Measurements from ENCODE around the gene TMEM214.

GRCh38 chr2:27003857-27004256 is 28.9 kb upstream of the TMEM214 start:
- TF ChIP-seq CTCF (IDR thresholded peaks at IDR 0.05; ENCODE audit: poor library complexity) = no peak
- TF ChIP-seq EZH2 (IDR thresholded peaks at IDR 0.05; ENCODE audit: borderline replicate concordance) = no peak
